NCI-H146 treated with DMSO at 0.1 percent for 48 hours (cell line): ENCODE measurements around the gene PPHLN1.
A peak's percentile ranks its signal among the peaks of the same experiment; 100 is the strongest.

Source experiments
- DNase-seq: peaks from one replicate; lab custom pipeline; 2025; ENCODE audit not compliant: unreplicated experiment; lab: John Stamatoyannopoulos, UW

Gene PPHLN1

GRCh38 chr12:42475106-42475505 lies 149.1 kb downstream of the PPHLN1 start:
- DNase-seq: no peak

GRCh38 chr12:42477941-42478340 lies 152.0 kb downstream of the PPHLN1 start:
- no peak for DNase-seq

GRCh38 chr12:42481368-42481767 lies 155.4 kb downstream of the PPHLN1 start:
- DNase-seq: no peak

- DNase-seq: no peak
Measured at GRCh38 chr12:42482041-42482747, 156.2 kb downstream of the PPHLN1 start.

GRCh38 chr12:42482748-42483520 lies 157.0 kb downstream of the PPHLN1 start:
- DNase-seq: peak; percentile 44

- DNase-seq: no peak
Measured at GRCh38 chr12:42483521-42483790, 157.5 kb downstream of the PPHLN1 start.

GRCh38 chr12:42484996-42485395 lies 159.0 kb downstream of the PPHLN1 start:
- DNase-seq: no peak

GRCh38 chr12:42485823-42486222 lies 159.9 kb downstream of the PPHLN1 start:
- no peak for DNase-seq

- no peak for DNase-seq
Measured at GRCh38 chr12:42486407-42486806, 160.4 kb downstream of the PPHLN1 start.

GRCh38 chr12:42490261-42490842 lies 164.4 kb downstream of the PPHLN1 start:
- no peak for DNase-seq
